ENCODE measurements around the gene OAS2.
"Not testable (repeated sequence)": the region's sequence is repeated elsewhere in the genome, so short reads cannot be mapped to it uniquely, and the experiment has no call there.

The OAS2 gene

DNA sequence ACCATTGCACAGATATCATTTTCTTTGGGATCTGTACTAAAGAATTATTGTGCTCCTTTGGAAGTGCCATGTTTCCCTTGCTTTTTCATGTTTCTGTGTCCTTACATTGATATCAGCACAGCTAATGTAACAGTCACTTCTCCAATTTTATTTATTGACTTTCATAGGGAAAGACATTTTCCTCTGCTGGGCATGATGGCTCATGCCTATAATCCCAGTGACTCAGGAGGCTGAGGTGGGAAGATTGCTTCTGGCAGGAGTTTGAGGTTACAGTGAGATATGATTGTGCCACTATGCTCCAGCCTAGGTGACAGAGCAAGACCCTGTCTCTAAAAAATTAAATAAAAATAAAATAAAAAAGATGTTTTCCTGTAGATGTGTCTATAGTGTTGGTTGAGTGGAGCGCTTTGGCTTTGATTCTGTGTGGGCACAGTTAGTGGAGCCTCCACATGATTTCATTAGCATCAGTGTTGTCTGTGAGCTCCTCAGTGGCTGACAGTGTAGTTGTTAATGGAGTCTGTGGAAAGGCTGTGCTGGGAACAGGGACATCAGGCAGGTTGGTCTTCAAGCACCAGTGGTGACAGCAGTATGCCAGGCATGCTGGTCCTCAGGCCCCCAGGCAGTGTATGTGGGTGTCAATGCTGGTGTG lies 7.4 kb downstream of the OAS2 start:
- no peak for DNase-seq (ENCODE audit: low read depth)

DNA sequence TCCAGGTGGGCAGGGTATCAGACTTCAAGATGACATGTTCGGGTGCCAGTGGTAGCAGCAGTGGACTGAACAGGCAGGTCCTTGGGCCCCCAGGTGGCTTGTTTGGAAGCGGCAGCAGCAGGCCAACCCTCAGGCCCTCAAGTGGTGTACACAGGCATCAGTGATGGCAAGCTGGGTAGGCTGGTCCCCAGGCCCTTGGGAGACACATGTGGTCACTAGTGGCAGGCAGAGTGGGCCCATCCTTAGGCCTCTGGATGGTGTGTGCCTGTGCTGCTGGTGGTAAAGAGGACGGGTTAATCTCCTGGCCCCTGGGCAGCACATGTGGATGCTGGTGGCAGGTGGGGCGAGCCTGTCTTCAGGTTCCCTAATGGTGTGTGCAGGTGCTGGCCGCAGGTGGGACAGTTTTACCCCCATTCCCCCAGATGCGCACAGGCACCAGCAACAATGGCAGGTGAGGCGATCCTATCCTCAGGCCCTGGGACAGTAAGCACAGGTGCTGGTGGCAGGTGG lies 8.0 kb downstream of the OAS2 start:
- no peak for DNase-seq (ENCODE audit: low read depth)

DNA sequence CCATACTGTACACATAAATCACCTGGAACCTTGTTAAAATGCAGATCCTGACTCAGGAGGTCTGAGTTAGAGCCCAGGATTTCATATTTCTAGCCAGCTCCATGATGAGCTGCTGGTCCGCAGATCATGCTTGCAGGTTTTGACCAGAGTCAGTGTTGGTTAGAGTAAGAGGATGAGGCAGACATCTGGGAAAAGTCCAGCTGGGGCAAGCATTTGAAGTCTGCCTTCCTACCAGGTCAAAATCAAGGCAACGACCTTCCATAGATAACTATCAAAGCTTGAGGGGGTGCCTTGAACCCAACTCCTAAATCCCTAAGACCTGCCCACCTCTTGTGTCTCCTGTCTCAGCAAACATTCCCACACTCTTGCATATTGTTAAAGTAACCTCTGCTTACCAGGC lies 9.2 kb downstream of the OAS2 start:
- no peak for DNase-seq (ENCODE audit: low read depth)

DNA sequence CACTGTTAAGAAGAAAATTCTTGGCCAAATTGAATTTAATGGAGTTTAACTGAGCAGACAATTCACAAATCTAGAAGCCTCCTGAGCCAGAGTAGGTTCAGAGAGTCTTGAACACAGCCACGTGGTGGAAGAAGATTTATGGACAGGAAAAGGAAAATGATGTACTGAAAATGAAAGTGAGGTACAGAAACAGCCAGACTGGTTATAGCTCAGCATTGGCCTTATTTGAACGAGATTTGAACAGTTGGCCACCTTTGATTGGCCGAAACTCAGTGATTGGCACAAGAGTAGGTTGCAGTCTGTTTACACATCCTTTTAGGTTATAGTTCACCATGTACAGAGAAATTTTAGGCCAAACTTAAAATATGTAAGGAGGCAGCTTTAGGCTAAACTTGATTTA lies 9.9 kb downstream of the OAS2 start:
- no peak for DNase-seq (ENCODE audit: low read depth)

DNA sequence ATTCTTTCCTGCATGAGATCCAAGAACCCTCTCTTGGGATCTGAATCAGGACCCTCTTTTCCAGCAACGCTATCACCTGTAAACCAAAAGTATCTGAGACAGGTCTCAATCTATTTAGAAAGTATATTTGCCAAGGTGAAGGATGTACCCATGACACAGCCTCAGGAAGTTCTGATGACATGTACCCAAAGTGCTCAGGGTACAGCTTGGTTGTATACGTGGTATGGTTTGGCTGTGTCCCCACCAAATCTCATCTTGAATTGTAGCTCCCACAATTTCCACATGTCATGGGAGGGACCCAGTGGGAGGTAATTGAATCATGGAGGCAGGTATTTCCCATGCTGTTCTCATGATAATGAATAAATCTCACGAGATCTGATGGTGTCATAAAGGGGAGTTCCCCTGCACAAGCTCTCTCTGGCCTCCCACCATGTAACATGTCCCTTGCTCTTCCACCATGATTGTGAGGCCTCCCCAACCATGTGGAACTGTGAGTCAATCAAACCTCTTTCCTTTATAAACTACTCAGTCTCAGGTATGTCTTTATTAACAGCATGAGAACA lies 10.6 kb downstream of the OAS2 start:
- not testable (repeated sequence) for DNase-seq (ENCODE audit: low read depth)

DNA sequence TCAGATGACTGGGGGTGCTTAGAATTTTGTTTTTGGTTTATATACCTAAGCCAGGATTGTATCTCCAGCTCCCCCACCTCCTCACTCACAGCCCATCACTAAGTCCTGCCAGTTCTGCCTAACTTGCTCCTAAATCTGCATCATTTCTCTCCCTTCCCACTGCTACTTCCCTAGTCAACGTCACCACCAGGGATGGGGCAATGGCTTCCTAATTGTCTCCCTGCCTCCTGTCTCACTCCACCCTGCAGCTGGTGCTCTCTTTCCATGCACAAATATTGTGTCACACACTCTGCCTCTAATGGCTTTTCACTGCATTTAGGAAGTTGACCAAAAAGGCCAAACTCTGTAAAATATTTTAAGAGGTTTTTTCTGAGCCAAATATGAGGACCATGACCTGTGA lies 11.5 kb downstream of the OAS2 start:
- DNase-seq (ENCODE audit: low read depth), result no peak

DNA sequence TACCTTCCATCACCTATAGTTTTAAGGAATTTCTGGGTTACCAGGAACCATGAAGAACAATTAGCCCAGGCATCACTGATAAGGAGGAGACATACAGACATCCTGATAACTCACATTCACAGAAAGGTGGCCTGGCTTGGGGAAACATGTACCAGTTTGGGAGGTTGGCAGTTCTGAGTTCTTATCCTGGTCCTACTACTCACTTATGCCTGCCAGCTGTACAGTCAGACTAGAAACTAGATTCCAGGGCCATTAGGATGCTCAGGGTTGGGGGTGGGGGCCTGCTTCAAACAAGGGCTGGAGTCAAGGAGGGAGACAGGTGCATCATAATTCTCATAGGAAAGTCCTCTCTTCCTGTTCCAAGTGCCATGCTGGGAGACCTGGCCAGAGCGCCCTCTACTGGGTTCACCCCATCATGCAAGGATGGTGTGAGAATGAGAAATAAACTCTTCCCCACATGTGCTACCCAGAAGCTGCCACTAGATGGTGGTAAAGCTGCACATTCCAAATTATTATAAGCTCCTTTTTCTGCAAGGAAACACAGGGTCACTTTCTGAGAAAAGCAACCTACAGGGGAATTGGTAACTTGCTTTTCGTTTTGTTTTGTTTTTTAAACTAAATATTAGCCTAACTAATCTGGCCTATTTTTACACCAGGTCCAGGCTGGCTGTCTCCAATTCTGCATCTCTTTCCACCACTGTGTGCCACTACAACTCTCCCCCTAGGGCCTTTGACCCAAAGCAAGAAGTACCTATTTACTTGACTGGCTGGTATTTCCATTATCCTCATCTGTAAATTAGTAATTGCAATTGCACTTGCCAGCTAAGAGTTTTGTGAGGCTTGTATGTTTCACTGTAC lies 14.5 kb downstream of the OAS2 start:
- DNase-seq (ENCODE audit: low read depth), result peak; percentile 9

DNA sequence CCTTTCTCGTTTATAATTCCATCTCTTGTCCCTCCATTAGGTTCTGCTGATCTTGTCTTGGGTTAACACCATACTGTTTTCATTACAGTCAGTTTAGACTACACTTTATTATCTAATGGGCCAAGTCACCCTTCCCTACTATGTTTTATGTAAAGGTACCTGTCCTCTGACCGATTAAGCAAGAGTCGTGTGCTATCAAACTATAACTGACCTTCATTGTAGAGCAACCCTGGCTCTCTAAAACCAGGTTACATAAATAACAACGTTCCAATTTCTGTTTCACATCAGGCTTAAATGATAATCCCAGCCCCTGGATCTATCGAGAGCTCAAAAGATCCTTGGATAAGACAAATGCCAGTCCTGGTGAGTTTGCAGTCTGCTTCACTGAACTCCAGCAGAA lies 16.7 kb downstream of the OAS2 start:
- no peak for DNase-seq (ENCODE audit: low read depth)

DNA sequence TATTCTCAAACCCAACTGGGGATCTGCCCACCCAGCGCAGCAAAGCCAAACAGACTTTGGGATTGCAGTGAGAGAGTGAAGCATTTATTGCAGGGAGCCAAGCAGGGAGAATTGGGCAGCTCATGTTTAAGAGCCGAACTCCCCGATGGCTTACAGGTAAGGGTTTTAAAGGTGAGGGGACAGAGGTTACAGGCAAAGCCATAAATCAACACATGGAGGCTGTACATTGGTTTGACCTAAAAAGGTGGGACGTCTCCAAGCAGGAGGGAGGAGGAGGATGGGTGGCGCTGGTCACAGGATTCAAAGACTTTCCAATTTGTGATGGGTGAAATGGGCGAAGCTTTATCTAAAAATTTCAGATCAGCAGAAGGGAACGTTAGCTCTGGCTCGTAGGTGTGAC lies 18.2 kb downstream of the OAS2 start:
- no peak for DNase-seq (ENCODE audit: low read depth)

DNA sequence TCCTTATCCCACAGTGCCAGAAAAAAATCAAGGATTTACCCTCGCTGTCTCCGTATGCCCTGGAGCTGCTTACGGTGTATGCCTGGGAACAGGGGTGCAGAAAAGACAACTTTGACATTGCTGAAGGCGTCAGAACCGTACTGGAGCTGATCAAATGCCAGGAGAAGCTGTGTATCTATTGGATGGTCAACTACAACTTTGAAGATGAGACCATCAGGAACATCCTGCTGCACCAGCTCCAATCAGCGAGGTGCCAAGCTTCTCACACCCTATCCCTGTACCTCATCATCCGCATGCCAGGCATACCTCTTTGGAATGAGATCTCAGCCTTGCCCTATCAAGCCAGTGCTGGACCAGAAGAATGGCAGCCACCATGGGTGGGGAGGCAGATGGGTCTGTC lies 19.2 kb downstream of the OAS2 start:
- DNase-seq (ENCODE audit: low read depth), result no peak

DNA sequence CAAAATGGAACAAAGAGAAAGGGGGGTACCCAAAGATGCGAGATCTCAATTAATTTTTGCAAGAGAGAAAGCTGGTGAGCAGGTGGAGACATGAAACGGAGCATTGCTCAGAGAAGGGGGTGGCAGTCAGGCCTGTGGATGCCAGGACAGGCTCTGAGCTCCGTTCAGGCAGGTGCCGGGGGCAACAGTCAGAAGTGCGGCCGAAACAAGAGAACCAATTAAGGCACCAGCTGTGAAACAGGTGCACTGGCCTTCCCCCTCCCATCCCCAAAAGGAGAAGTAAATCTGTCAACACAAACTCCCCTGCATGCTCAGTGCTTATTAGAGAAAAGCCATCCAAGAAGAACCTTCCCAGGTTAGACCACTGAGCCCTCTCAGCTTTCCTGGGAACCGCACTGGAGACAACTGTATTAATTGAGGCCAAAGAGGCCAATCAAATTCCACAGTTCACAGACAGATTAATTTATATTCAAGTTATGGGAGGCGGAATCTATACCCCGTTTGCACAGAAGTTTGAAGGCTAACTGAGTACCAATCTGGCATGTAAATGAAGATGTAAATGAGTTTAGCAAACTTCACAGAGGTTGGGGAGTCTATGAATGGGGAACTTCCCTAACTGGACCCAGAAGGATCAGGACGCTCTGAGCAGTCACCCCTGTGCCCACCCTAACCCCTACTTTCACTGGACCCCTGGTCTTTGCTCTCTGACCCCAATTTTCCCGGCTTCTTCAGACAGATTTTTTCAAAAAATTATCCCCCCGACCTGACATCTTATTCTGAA lies 20.9 kb downstream of the OAS2 start:
- DNase-seq (ENCODE audit: low read depth), result no peak

DNA sequence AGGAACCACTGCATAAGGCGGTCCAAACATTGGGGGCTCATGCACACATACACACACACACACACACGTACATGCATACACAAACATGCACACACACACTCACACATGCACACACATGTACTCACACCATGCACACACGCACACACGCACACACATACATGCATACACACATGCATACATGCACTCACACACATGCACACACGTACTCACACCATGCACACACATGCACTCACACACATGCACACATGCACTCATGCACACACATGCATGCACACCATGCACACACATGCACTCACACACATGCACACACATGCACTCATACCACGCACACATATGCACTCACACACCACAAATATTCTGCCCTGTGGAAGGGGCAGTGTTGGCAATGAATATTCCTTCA lies 22.1 kb downstream of the OAS2 start:
- DNase-seq (ENCODE audit: low read depth), result no peak

DNA sequence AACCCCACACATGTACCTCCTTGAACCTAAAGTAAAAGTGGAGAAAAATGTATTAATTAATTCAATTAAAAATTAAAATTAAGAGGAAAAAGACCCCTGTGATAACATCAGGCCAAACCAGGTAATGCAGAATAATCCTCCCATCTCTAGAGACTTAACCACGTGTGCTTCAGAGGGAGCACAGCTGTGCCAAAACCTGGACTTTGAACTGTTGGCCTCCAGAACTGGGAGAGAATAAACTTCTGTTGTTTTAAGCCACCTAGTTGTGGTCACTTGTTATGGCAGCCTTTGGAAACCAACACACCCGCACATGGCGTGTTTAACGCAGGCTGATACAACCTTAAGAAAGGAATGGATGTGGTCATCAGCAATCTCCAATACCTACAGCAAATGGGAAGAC lies 23.8 kb downstream of the OAS2 start:
- no peak for DNase-seq (ENCODE audit: low read depth)

DNA sequence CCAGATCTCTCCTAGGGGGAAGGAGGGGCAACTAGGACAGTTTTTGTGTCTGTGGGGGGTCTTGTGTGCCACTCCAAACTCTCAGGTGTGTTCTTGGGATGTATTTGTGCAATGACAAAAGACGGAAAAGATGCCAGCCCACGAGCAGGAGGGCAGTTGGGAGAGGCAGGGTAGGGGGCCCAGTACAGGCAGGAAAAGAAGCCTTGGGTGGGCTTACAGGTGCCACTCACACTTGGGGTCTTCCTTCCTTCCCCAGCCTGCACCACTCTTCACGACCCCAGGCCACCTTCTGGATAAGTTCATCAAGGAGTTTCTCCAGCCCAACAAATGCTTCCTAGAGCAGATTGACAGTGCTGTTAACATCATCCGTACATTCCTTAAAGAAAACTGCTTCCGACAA lies 24.4 kb downstream of the OAS2 start:
- no peak for DNase-seq (ENCODE audit: low read depth)

DNA sequence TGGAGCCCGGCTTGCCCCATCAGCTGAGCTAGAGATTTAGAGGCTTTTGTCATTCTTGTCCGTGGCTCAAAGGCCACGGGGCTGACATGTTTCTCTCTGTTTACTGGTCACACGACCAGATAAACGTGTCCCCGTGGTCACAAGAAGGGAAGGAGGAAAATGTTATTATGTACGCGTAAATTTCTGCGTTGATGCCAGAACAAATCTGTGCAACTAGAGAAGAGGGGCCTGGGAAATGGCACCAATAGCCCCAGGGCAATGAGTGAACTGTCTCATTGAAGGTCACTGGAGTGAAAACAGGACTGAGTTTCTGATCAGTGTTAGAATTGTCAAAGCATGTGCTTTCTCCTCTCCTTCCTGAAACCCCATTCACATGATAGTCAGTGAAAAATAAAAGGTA lies 25.3 kb downstream of the OAS2 start:
- DNase-seq (ENCODE audit: low read depth), result no peak

DNA sequence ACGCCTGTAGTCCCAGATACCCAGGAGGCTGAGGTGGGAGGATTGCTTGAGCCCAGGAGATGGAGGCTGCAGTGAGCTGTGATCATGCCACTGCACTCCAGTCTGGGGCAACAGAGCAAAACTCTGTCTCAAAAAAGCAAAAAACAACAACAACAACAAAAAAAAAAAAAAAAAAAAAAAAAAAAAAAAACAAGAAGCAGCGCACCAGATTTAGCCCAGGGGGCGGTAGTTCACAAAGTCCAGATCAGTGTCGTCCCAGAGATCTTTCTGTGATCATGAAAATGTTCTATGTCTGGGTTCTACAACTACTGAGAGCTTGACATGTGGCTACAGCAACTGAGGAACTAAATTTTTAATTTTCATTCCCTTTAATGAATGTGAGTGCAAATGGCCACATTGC lies 27.4 kb downstream of the OAS2 start:
- DNase-seq (ENCODE audit: low read depth), result no peak

DNA sequence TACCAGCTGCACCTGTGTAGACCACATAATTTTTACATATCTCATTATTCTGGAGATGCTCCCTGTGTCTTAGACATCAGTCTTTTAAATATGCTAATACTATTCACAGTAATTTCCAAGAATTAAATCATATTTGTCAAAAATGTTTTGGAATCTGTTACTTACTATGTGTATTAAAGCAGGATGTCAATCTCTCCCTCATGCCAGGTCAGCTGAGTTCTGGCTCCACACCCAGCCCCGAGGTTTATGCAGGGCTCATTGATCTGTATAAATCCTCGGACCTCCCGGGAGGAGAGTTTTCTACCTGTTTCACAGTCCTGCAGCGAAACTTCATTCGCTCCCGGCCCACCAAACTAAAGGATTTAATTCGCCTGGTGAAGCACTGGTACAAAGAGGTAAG lies 27.9 kb downstream of the OAS2 start:
- no peak for DNase-seq (ENCODE audit: low read depth)

DNA sequence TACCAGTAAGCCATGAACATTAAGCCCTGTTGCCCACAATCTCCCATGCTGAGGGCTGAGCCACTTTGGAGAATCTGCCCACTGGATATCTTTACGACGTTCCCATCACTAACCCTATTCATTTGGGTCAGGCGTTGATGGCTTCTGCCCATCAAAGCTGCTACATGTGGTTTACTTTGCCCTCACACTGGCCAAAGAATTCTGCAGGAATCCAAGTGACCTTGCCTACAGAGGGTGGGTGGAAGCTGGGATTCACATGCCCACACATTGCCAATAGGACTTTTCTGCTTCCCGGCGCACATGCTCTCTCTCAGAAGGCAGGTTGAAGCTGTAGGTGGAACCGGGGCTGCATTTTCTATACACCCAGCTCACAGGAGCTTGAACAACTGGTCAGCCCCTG lies 28.3 kb downstream of the OAS2 start:
- no peak for DNase-seq (ENCODE audit: low read depth)

DNA sequence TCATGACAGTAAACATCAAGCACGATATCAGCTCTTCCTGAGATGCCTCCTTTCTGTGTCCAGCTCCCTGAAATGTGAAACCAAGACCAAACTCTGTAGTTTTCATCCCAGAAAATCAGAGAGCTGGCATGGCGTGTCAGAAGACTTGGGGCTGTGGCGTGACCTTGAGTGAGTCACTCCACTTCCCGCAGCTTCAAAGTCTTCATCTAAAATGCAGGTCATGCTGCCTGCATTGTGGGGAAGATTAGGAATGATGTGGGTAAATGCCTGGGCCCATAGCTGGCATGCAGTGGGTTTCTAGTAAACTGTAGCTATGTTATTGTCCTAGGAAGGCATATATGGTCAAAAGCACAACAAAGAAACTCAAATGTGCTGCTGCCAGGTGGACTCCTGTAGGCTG lies 28.8 kb downstream of the OAS2 start:
- no peak for DNase-seq (ENCODE audit: low read depth)

DNA sequence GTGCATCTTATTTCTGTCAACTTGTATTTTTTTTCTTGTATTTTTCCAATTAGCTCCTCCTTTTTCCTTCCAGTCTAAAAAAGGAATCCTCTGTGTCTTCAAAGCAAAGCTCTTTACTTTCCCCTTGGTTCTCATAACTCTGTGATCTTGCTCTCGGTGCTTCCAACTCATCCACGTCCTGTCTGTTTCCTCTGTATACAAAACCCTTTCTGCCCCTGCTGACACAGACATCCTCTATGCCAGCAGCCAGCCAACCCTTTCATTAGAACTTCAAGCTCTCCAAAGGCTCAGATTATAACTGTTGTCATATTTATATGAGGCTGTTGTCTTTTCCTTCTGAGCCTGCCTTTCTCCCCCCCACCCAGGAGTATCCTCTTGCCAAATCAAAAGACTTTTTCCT lies 32.4 kb downstream of the OAS2 start:
- DNase-seq (ENCODE audit: low read depth), result no peak

DNA sequence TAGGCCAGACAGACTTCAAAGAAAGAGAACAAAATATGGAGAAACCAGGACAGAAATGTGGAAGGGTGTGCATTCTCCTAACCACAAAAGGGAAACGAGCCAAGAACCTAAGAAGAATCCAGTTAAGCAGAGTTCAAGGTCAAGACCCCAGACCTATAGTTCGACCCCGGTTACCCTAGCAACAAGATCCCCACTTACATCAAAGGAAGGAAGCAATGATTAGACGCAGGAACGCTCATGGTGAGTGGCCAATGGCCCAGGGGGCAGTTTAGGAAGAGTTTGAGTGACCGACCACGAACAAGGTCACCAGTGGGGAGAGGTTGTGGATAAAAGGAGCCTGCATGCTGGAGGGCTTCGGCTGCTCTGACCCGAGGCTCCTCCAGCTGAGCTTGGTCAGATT lies 36.2 kb downstream of the OAS2 start:
- DNase-seq (ENCODE audit: low read depth), result no peak

DNA sequence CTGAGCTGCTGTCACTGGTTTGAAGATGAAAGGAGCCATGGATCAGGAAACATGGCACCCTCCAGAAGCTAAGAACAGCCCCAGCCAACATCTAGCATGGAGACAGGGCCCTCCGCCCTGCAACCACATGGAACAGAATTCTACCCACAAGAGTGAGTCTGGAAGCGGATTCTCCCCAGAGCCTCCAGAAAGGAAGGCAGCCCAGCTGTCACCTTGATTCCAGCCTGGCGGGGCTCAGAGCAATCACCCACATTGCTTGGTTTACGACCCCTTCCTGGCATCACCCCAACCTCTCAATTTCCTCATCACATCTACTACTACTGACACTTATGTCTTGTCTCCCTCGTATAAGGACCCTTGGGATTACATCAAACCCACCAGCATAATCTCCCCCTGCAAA lies 38.5 kb downstream of the OAS2 start:
- DNase-seq (ENCODE audit: low read depth), result no peak

DNA sequence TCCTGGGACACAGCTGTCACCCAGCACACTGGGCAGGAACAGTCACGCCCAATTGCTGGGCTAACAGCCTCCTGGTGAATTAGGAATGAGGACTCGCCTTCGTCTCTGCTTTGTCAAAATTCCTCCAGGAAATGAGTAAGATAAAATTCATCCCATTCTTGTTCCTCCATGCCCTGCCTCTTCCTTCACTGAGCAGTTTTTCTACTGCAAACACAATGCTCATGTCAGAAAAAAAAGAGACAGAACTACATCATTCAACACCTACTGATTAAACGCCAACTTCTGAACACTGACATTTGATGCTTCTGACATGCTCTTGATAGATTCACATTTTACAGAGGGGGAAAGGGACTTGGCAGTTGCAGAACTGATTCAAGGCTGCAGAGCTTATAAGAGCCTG lies 40.7 kb downstream of the OAS2 start:
- no peak for DNase-seq (ENCODE audit: low read depth)
